ENCODE data around the gene GSG1. TPM values are rescaled to one million over a fixed set of nuclear protein-coding genes. Genes with fewer than 3 reads are reported as not detected.
"Not testable (repeated sequence)": the region's sequence is repeated elsewhere in the genome, so short reads cannot be mapped to it uniquely, and the experiment has no call there.

GSG1 gene
- total and polyA plus RNA-seq, 11 donors = not detected

DNA sequence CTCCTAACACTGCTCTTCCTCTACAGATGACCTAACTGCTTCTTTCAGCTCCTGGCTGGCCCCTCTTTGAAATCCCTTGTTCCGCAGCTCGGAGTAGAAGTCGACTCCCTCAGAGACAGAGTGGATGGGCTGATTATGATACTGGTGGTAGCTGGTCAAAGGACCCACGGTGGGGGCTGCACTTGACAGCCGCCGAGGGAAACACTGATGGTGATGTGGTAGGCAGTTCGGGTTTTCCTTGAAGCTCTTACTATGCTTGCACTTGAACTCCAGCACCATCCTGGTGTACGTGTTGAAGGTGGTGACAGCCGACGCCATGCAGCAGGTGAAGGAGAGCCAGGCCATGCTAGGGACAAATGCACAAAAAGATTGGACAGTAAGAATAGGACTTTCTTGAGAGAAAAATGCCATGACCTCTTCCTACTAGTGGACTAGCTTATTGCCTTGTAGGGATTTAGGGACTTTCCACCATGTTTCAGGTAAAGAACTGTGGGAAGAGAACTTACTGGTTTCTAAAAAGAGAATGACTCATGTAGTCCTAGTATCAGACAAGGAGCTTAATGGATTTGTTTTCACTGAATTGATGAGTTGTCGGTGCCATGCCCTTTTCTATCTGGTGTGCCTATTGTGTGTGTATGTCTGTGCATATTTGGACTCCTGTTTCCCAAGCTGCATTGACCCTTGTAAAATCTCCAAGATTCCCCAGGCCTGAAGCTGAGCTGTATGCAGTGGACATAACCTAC, 18.4 kb downstream of the GSG1 start:
- Histone ChIP-seq H3K4me1 (no peaks in the 10 kb centered on the region), H3K27me3 (no peaks in the 10 kb centered on the region), H3K27ac (no peak overlapping the region), H3K4me3 (no peak overlapping the region), H3K36me3 (peaks cover 0 to 26% (median 2%) of the 10 kb centered on the region in 9 donors), H3K9me3 (no peaks in the 10 kb centered on the region)
- DNase-seq (no peak), ATAC-seq (no peak)
- TF ChIP-seq, protein P1, sequence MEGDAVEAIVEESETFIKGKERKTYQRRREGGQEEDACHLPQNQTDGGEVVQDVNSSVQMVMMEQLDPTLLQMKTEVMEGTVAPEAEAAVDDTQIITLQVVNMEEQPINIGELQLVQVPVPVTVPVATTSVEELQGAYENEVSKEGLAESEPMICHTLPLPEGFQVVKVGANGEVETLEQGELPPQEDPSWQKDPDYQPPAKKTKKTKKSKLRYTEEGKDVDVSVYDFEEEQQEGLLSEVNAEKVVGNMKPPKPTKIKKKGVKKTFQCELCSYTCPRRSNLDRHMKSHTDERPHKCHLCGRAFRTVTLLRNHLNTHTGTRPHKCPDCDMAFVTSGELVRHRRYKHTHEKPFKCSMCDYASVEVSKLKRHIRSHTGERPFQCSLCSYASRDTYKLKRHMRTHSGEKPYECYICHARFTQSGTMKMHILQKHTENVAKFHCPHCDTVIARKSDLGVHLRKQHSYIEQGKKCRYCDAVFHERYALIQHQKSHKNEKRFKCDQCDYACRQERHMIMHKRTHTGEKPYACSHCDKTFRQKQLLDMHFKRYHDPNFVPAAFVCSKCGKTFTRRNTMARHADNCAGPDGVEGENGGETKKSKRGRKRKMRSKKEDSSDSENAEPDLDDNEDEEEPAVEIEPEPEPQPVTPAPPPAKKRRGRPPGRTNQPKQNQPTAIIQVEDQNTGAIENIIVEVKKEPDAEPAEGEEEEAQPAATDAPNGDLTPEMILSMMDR (IDR thresholded peaks at IDR 0.05) = no peak
- TF ChIP-seq POLR2A (IDR thresholded peaks at IDR 0.05) = no peak
- intact Hi-C loops (cut with DNase I) = no loop called here
- WGBS, 4 donors = 86 to 89% (median 87%) methylated on average over 11 of the region's 11 CpGs

DNA sequence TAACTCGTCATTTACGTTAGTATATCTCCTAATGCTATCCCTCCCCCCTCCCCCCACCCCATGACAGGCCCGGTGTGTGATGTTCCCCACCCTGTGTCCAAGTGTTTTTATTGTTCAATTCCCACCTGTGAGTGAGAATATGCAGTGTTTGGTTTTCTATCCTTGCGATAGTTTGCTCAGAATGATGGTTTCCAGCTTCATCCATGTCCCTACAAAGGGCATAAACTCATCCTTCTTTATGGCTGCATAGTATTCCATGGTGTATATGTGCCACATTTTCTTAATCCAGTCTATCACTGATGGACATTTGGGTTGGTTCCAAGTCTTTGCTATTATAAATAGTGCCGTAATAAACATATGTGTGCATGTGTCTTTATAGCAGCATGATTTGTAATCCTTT, 19.8 kb downstream of the GSG1 start:
- DNase-seq; intact Hi-C loops (cut with DNase I); H3K9me3 ChIP-seq; H3K4me1 ChIP-seq; H3K4me3 ChIP-seq; H3K27ac ChIP-seq; H3K27me3 ChIP-seq; ATAC-seq: not testable (repeated sequence)
- 94 to 100% (median 94%) methylated on average over 5 of the region's 5 CpGs for WGBS, 4 donors
- H3K36me3 ChIP-seq = peaks cover 0 to 30% (median 4%) of the 10 kb centered on the region in 9 donors

DNA sequence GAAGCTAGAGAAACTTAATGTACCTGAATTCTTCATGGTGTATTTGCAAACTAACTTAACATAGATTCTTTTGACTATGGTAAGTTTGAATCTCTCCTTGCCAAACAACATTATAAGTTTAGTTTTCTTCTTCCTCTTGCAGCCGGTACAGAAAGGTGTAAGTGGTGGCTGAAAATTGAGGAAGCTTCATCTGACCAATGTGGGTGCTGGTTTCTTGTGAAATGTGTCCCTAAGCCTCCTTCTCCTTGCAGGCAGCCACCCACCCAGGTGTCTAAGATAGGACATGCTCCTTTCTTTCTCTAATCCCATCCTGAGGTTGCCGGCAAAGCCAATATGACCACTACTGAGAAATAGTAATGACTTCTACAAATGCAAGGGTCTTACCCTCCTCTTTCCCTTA, 20.6 kb downstream of the GSG1 start:
- TF ChIP-seq, protein P1 (IDR thresholded peaks at IDR 0.05) = no peak
- TF ChIP-seq POLR2A (IDR thresholded peaks at IDR 0.05) = no peak
- H3K4me3 ChIP-seq = no peak overlapping the region

DNA sequence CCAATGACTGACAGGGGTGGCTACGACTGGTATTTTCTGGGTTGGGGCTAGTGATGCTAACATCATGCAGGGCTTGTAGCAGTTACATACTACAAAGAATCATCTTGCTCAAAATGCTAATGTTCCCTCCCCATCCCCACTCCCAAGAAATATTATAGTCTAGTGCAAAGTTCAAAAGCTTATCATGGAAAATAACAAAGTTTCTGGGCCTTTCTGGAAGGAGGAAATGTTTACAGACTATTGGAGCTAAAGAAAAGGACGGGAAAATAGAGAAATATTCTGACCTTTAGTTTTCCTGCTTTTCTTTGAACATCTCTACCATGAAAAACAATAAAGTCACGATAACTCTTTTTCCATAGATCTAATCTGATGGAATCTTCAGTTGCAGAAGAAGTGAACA, 23.2 kb downstream of the GSG1 start:
- WGBS, 4 donors = 89 to 93% (median 91%) methylated on average over 3 of the region's 3 CpGs

More for the DNA sequence above, 20.6 kb downstream of the GSG1 start:
- H3K4me1 ChIP-seq = no peaks in the 10 kb centered on the region
- peaks cover 0 to 30% (median 4%) of the 10 kb centered on the region in 9 donors for H3K36me3 ChIP-seq
- no peak overlapping the region for H3K27ac ChIP-seq
- no peaks in the 10 kb centered on the region for H3K27me3 ChIP-seq
- H3K9me3 ChIP-seq = no peaks in the 10 kb centered on the region
- DNase-seq = no peak
- ATAC-seq = no peak
- WGBS, 4 donors = 66 to 96% (median 95%) methylated on average over 2 of the region's 2 CpGs
- intact Hi-C loops (cut with DNase I) = no loop called here

More for the DNA sequence above, 23.2 kb downstream of the GSG1 start:
- intact Hi-C loops (cut with DNase I) = no loop called here
- no peaks in the 10 kb centered on the region for H3K9me3 ChIP-seq
- peaks cover 0 to 43% (median 13%) of the 10 kb centered on the region in 9 donors for H3K36me3 ChIP-seq
- H3K4me3 ChIP-seq = no peak overlapping the region
- no peak for ATAC-seq
- no peaks in the 10 kb centered on the region for H3K4me1 ChIP-seq
- no peaks in the 10 kb centered on the region for H3K27me3 ChIP-seq
- DNase-seq = no peak
- no peak overlapping the region for H3K27ac ChIP-seq
- TF ChIP-seq POLR2A (IDR thresholded peaks at IDR 0.05) = no peak
- TF ChIP-seq, protein P1 (IDR thresholded peaks at IDR 0.05) = no peak

Data from heart left ventricle (tissue), 16 donors.